GM12873 (cell line): Measurements from ENCODE around the gene TANC2.

Experiments
- TF ChIP-seq, protein P1 (sequence below): IDR thresholded peaks from 2 replicates; pipeline ENCODE4 v1.5.1; 2012; ENCODE audit warnings: low read depth, mild to moderate bottlenecking, moderate library complexity, low read length, control low read depth; ENCODE audit not compliant: insufficient read depth; ENCODE audit errors: missing control alignments

TANC2 gene

GRCh38 chr17:63002625-63003024, 36.6 kb downstream of the TANC2 start:
- TF ChIP-seq, protein P1, sequence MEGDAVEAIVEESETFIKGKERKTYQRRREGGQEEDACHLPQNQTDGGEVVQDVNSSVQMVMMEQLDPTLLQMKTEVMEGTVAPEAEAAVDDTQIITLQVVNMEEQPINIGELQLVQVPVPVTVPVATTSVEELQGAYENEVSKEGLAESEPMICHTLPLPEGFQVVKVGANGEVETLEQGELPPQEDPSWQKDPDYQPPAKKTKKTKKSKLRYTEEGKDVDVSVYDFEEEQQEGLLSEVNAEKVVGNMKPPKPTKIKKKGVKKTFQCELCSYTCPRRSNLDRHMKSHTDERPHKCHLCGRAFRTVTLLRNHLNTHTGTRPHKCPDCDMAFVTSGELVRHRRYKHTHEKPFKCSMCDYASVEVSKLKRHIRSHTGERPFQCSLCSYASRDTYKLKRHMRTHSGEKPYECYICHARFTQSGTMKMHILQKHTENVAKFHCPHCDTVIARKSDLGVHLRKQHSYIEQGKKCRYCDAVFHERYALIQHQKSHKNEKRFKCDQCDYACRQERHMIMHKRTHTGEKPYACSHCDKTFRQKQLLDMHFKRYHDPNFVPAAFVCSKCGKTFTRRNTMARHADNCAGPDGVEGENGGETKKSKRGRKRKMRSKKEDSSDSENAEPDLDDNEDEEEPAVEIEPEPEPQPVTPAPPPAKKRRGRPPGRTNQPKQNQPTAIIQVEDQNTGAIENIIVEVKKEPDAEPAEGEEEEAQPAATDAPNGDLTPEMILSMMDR, result no peak

GRCh38 chr17:63015824-63016223, 49.8 kb downstream of the TANC2 start:
- TF ChIP-seq, protein P1, result no peak
